ENCODE measurements around the gene ZNF534.

DNA sequence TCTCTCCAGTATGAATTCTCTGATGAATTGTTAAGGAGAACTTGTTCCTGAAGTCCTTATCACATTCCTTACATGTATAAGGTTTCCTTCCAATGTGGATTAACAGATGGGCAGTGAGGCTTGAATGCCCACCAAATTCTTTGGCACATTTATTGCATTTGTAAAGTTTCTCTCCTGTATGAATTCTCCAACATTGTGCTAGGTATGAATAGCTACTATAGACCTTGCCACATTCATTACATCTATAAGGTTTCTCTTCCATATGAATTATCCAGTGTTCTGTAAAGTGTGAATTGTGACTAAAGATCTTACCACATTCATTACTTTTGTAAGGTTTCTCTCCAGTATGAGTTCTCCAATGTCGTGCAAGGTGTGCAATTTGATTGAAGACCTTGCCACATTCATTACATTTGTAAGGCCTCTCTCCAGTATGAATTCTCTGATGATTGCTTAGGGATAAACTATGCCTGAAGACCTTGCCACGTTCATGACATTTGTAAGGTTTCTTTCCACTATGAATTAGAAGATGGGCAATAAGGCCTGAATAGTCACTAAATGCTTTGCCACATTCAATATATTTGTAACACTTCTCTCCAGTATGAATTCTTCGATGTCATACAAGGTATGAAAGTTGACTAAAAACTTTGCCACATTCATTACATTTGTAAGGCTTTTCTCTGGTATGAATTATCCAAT, 44.9 kb downstream of the ZNF534 start:
- TF ChIP-seq POLR2A (IDR thresholded peaks at IDR 0.05; ENCODE audit: low read depth, low read length), result no peak
- TF ChIP-seq TAF1 (IDR thresholded peaks at IDR 0.05; ENCODE audit: low read depth, low read length), result no peak
